GM18502 (cell line): Measurements from ENCODE around the gene LRRC36.

ENCODE experiments used
- ATAC-seq: cut with Tn5 transposase; IDR thresholded peaks from one replicate; pipeline ENCODE4 v1.9.1; 2021; ENCODE audit warnings: mild to moderate bottlenecking; ENCODE audit not compliant: unreplicated experiment, poor library complexity

The LRRC36 gene

DNA sequence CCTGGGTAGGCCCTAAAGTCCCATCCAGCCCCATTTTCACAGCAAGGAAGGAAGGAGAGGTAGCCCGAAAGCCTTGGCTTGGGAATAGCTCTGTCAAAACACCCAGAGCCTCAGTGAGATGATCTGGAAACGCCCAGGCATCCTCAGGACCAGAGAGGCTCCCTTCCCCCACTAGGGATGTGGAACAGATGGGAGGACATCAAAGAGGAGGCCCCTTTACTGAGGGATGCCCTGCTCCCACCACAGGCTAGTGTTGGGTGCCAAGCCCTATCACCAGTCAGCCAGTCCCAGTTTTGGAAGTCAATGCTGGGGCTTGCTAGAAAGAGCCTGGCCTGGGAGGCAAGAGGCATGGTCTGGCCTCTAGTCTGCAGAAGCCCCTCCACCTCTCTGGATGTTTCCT lies 62.0 kb downstream of the LRRC36 start:
- ATAC-seq = no peak

DNA sequence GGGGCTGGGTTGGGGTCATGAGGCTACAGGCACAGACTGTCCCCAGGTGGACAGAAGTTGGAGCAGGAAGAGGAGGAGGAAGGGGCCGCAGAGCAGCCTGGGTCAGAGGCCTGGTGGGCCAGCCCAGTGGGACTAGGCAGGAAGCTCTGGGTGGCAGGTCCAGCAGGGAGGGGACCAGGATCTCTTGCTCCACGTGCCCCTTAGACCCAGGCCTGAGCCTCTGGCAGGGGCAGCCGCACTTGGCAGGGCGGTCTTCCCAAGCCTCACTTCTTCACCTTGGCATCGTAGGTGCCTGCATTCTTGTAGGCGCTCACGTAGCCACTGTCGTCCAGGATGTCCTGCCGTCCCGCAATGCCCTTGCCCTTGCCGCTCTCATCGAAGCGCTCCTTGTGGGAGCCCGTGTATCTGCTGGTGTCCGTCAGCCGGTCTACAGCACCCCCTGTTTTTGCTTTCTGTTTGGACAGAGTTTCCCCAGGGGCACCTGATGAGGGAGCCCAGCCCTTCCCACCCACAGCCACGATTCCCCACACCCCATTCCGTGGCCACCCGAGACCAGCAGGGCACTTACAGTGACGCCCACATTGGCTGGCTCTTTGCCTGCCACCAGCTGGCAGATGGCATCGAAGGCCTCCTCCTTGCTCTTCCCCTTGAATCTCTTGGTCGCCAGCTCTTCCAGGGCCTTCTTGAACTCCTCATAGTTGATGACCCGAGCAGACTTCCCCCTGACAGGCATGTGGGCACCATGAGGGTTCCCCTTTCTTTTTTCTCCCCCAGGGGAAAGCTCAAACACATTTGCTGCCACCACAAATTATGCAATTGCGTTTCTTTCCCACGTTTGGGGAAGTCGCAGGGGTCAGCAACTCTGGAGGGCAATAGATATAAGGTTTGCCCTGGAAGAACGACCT lies 63.5 kb downstream of the LRRC36 start:
- ATAC-seq = no peak

DNA sequence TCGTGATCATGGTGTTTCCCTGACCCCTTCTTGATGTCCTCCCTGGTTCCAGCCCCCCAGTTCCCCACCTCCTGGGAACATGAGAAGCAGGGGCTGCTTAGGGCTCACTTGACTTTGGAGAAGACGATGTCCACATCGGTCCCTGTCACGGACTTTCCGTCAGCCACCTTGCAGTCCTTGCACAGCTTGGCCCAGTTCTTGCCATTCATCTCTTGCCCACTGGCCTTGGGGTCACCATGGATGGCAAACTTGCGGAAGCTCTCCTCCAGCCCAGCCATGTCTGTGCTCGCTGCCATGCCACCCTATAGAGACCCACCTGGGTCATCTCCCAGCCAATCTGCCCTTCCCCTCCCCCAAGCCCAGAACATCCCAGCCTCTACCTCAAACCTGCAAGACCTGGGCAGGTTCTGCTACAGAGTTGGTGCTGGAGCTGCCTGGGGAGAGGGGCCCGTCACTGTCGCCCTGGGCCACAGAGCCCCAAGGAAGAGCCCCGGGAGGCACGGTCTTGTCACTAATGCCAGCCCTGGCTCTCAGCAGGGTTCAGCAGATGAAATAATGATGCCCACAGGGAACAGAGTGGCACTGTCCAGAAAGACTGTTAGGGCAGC lies 64.3 kb downstream of the LRRC36 start:
- no peak for ATAC-seq

DNA sequence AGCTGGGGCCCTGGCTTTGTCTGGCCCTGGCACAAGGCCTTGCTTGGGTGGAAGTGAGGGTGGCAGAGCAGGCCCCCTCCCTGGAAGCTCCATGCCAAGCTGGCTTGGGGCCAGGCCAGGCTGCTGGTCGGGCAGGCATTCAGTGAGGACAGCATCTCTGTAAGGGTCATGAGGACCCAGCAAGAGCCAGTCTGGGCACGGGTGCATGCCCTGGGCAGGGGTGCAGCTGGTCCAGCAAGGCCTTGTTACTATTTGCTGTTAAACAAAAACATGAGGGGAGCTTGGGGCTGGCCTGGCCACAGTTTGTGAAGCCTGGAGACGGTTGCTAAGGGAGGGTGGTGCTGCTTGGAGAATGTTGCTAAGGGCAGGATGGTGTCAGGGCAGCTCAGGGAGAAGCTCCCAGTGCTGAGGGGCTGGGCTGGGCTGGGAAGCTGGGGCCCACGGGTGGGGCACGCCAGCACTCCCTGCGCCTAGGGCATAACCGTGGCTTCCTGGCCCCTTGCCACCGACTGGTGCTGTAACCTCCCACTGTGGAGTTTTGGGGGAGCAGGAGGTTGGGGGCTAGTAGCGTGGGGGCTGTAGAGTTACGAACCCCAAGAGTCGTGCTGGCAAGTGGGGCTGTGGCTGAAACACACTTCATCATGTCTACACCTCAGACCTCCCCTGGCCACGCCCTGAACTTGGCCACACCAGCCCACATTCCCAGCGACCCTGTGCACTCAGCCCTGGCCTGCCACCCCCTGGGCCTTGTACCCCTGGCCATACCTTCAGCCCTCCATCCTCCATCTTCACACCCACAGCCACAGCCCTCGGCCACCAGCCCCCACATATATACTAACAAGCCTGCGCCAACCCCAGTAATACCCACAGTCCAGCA lies 65.0 kb downstream of the LRRC36 start:
- ATAC-seq = no peak

DNA sequence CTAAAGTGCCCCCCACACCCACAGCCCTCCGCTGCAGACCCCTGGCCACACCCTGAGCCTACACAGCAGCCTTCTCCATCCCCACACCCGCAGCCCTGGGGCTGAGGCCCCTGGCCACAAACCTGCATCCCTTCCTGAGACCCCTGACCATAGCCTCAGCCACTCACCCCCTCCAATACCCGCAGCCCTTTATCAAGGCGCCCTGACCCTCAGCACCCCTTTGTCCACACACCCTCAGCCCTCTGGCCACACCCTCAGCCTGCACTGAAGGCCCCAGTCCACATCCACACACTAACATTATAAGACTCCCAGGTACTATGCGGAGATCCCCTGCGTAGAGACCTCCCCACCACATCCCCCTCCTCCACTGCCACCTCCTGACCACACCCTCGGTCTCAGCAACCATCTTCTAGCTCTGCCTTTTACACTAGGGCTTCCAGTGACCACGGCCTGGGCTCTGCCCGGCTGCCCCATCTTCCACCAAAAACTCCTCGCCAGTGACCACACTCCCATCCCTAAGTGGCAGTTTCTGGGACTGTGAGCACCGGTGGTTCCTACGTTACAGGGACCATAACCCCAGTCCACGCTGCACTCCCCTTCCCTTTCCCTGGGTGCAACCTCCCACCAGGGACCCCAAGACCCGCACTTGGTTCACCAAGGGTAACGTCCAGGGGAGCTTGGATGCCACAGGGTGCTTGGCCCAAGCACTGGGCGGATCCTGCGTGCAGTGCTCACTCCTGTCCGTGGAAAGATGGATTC lies 65.9 kb downstream of the LRRC36 start:
- no peak for ATAC-seq

GRCh38 chr16:67393111-67393787 lies 66.6 kb downstream of the LRRC36 start, which contains the start of gene TPPP3:
TSS of gene TPPP3 (minus strand) at chr16:67393498. CDS start at chr16:67391111, 2,387 bp downstream.
- no peak for ATAC-seq

GRCh38 chr16:67393788-67394154 lies 67.2 kb downstream of the LRRC36 start:
- no peak for ATAC-seq

DNA sequence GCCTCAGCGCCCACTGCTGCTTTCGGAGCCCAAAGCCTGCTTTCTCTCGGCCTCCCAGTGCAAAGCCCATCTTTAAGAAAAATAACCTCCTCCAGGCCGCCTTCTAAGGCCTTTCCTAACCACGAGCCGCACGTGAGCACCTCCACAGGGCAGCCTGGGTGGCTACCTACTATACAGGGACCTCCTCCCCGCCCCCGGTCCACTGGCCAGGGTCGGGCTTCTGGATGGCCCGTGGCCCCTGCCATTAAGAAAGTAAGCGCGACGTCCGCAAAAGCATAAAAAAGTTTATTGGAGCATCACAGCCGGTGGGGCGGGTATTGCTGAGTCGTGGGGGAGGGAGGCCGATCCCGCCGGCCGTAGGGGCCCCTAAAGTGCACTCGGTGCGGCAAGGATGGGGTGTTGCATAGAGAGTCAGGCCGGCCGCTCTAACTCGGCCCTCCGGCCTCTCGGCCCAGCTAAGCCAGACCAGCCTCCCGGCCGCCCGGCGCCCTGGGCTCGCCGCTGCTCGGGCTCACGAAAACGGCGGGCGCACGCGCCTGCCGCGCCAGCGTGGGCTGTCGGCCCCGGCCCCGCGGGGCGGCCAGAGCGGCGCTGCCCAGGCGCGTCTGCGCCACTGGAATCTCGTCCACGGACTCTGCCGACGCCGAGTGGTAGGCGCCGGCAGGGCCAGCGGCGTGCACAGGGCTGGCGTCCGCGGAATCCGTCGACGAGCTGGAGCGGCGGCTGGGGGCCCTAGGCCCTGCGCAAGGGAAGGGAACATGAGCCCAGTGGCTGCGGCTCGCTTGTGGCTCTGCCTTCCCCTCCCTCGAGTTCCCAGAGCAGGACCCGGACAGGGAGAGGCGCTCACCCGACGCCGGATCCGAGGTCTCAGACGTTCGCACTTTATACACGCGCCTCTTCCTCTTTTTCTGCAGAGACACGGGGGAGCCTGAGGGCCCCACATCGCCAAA lies 67.8 kb downstream of the LRRC36 start:
- ATAC-seq = no peak

- no peak for ATAC-seq
Observed at GRCh38 chr16:67395105-67395457, 68.5 kb downstream of the LRRC36 start.

- no peak for ATAC-seq
Observed at GRCh38 chr16:67395458-67396158, 69.0 kb downstream of the LRRC36 start.

DNA sequence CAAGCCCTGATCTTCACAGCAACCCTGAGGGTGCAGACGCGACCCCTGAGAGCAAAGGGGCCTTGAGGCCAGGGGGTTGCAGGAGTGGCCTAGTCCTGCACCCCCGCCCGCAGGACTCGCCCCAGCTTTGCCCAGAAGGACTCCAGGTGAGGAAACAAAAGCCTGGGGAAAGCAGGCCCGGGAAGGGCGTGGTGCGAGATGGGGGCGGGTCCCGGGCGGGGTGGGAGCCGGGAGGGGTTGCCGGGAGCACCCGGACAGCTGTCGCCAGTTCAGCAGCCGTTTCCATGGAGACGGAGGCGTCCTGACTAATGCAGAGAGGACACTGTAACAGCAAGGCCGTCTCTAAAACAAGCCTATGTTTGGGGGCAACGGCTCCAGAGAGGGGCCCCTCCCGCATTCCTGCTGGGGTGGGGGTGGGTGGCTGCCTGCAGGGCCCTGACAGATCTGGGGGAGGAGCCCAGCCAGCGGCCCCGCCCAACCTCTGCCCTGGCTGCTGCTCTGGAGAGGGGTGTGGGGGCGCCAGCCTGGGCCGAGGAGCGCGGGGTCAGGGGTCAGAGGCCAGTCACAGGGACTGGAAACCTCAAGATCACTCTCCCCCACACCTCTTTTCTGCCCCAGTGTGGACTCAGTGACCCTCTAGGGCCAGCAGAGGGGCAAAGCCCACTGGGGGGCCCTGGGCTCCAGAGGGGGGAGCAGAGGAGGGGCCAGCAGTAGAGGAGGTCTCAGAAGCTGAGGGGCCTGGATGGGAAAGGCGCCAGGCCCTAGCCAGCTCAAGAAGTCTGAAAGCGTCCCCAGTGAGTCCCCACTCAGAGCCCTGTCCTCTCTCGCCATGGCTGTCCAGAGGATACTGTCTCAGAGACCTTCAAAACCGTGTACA lies 69.8 kb downstream of the LRRC36 start:
- ATAC-seq = no peak

- no peak for ATAC-seq
Observed at GRCh38 chr16:67397036-67397801, 70.6 kb downstream of the LRRC36 start.

- no peak for ATAC-seq
Observed at GRCh38 chr16:67397812-67398545, 71.4 kb downstream of the LRRC36 start.

- no peak for ATAC-seq
Observed at GRCh38 chr16:67398546-67399217, 72.1 kb downstream of the LRRC36 start.

DNA sequence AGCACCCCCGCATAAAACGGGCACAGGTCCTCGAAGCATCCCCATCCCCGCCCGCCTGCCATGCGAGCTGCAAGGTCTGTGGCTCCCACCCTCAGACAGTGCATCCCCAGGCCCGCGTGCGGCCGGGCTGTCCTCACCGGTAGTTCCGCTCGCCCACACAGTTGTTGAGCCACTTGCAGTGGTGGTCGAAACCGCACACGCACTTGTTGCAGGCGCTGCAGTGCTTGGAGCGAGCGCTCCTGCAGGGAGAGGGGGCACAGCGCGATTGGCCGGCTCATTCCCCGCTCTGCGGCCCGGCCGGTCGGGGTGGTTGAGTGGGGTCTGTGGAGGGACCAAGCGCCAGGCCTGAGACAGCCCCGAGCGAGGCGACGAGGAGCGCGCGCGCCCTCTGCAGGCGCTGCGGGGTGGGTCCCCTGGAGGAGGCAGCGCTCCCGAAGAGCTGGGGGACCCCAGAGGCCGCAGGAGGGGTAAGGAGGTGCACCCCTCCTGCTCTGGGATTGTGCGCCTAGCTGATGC lies 72.7 kb downstream of the LRRC36 start:
- no peak for ATAC-seq
